Fibroblast of the aortic adventitia (primary cell): ENCODE data around the gene HOXA10. TPM values are rescaled to one million over a fixed set of nuclear protein-coding genes. Genes with fewer than 3 reads are reported as not detected.

Experiments
- DNase-seq: peaks from one replicate; pipeline ENCODE4 v3.0.0-alpha.2; 2010; ENCODE audit warnings: low read depth
- H3K4me3 ChIP-seq: 2 replicates; pipeline ENCODE4 v1.5.1; 2011; ENCODE audit warnings: low read depth, mild to moderate bottlenecking, control low read depth, low read length, moderate library complexity
- CTCF ChIP-seq: IDR thresholded peaks from 2 replicates; pipeline ENCODE4 v1.5.1; 2011; ENCODE audit warnings: mild to moderate bottlenecking, low read length, control low read depth, inconsistent platforms; ENCODE audit not compliant: insufficient read depth
- total RNA-seq: library from RNA; depleted of rRNA; stranded (reverse); fragments of >200 nt; gene quantifications from 2 replicates; pipeline ENCODE4 v1.2.3, GENCODE V29; 2012; ENCODE audit warnings: low replicate concordance

The HOXA10 gene
- total RNA-seq, 1 donor, result not detected

GRCh38 chr7:27166531-27167505 is 7.3 kb downstream of the HOXA10 start:
- DNase-seq, result no peak
- no peak for TF ChIP-seq CTCF
- no peak overlapping the region for H3K4me3 ChIP-seq

GRCh38 chr7:27165996-27166530 is 8.1 kb downstream of the HOXA10 start:
- no peak for TF ChIP-seq CTCF
- no peak for DNase-seq
- H3K4me3 ChIP-seq, result no peak overlapping the region

GRCh38 chr7:27165089-27165995 is 8.8 kb downstream of the HOXA10 start, which contains the start of gene HOXA9:
Gene HOXA9, minus strand, starts transcription at chr7:27165537. Its CDS starts 80 bp downstream, at chr7:27165457.
- DNase-seq, result no peak
- no peak for TF ChIP-seq CTCF
- no peak within 1 kb of the TSS for H3K4me3 ChIP-seq

- TF ChIP-seq CTCF, result no peak
- no peak for DNase-seq
- H3K4me3 ChIP-seq, result no peak overlapping the region
Observed at GRCh38 chr7:27164367-27165088, 9.6 kb downstream of the HOXA10 start.

- DNase-seq, result no peak
- TF ChIP-seq CTCF, result no peak
Observed at GRCh38 chr7:27164045-27164366, 10.1 kb downstream of the HOXA10 start.

More at GRCh38 chr7:27164045-27164366, 10.1 kb downstream of the HOXA10 start:
- H3K4me3 ChIP-seq, result no peak overlapping the region
